ENCODE measurements around the gene TMEM175. TPM values are rescaled to one million over a fixed set of nuclear protein-coding genes. Genes with fewer than 3 reads are reported as not detected.

TMEM175 gene
- total and polyA plus RNA-seq, 2 of the 4 experiments (the other 2 are of a cell fraction), result 7.7 to 41.9 TPM

DNA sequence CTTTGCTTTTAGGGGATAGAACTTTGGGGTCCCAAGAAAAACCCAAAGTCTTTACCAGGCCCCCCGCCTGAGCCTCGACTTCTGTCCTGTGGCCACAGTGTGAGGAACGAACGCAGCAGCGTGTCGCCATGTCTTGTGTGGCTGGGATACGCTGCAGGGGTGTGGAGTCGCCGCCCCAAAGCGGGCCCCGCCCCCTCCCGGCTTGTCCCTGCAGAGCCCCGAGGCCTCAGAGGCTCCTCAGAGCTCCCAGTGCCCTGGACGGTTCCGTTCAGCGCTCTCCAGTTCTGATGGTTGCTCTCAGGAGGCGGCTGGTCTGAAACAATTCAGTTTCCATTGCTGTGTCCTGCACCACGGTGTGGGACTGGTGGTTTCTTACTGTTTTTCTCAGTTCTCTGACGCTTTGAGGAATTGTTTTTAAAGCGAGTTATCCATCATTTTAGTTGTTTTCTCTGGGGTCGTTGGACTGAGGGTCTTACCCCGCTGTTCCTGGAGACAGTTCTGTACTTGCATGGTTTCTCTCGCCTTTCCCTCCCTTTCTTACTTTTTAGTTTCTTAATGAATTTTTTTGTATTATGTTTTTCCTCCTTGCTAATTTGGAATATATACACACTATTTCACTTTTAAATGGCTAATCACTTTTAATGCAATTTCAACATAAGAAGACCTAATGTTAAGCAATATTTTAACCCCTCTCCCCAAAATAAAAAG, 53.0 kb downstream of the TMEM175 start (continued):
- TF ChIP-seq, protein P1, sequence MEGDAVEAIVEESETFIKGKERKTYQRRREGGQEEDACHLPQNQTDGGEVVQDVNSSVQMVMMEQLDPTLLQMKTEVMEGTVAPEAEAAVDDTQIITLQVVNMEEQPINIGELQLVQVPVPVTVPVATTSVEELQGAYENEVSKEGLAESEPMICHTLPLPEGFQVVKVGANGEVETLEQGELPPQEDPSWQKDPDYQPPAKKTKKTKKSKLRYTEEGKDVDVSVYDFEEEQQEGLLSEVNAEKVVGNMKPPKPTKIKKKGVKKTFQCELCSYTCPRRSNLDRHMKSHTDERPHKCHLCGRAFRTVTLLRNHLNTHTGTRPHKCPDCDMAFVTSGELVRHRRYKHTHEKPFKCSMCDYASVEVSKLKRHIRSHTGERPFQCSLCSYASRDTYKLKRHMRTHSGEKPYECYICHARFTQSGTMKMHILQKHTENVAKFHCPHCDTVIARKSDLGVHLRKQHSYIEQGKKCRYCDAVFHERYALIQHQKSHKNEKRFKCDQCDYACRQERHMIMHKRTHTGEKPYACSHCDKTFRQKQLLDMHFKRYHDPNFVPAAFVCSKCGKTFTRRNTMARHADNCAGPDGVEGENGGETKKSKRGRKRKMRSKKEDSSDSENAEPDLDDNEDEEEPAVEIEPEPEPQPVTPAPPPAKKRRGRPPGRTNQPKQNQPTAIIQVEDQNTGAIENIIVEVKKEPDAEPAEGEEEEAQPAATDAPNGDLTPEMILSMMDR (conservative IDR thresholded peaks at IDR 0.05; ENCODE audit: low read depth, low read length), result no peak
- no peak for TF ChIP-seq POLR2A (IDR thresholded peaks at IDR 0.05; ENCODE audit: low read depth, low read length)
- no peak for TF ChIP-seq MXI1 (IDR thresholded peaks at IDR 0.05; ENCODE audit: borderline replicate concordance, low read depth, low read length)
- no peak for TF ChIP-seq FOS (IDR thresholded peaks at IDR 0.05; ENCODE audit: low read depth, low read length)
- no peak for TF ChIP-seq NFE2L2 (IDR thresholded peaks at IDR 0.05; ENCODE audit: low read depth, low read length)
- no peak for TF ChIP-seq SMC3 (IDR thresholded peaks at IDR 0.05; ENCODE audit: low read depth, low read length)
